Neuronal stem cell (in vitro differentiated cells): ENCODE measurements around the gene COL19A1.
A peak's percentile ranks its signal among the peaks of the same experiment; 100 is the strongest.

Source experiments
- DNase-seq: peaks from one replicate; pipeline ENCODE4 v3.0.0-alpha.2; 2013; ENCODE audit warnings: low spot score
- H2AFZ ChIP-seq: one replicate; pipeline ENCODE4 v1.6.1; 2013; ENCODE audit warnings: mild to moderate bottlenecking, low read length, inconsistent platforms
- H2AK5ac ChIP-seq: 2 replicates; pipeline ENCODE4 v1.6.1; 2013; ENCODE audit warnings: low read depth, mild to moderate bottlenecking, inconsistent platforms, low read length, moderate library complexity, mixed read lengths
- H2BK120ac ChIP-seq: 2 replicates; pipeline ENCODE4 v1.6.1; 2013; ENCODE audit warnings: low read depth, mild to moderate bottlenecking, inconsistent platforms, low read length, moderate library complexity, mixed read lengths
- H2BK12ac ChIP-seq: one replicate; pipeline ENCODE4 v1.6.1; 2013; ENCODE audit warnings: low read length, inconsistent platforms
- H2BK15ac ChIP-seq: 2 replicates; pipeline ENCODE4 v1.6.1; 2013; ENCODE audit warnings: mild to moderate bottlenecking, low read length, inconsistent platforms, mixed read lengths
- H2BK5ac ChIP-seq: one replicate; pipeline ENCODE4 v1.6.1; 2013; ENCODE audit warnings: inconsistent platforms, mild to moderate bottlenecking, low read length, moderate library complexity
- H3K14ac ChIP-seq: one replicate; pipeline ENCODE4 v1.6.1; 2013; ENCODE audit warnings: low read length, inconsistent platforms
- H3K18ac ChIP-seq: 2 replicates; pipeline ENCODE4 v1.6.1; 2013; ENCODE audit warnings: low read length, inconsistent platforms
- H3K23ac ChIP-seq: 2 replicates; pipeline ENCODE4 v1.6.1; 2013; ENCODE audit warnings: low read depth, mild to moderate bottlenecking, mixed read lengths, low read length, inconsistent platforms; ENCODE audit not compliant: poor library complexity
- H3K27ac ChIP-seq: replicated peaks from 3 replicates; pipeline ENCODE4 v1.5.1; 2013; ENCODE audit warnings: low read length, inconsistent platforms
- H3K27me3 ChIP-seq, 3 experiments: 2 replicates each; pipeline ENCODE4 v1.6.1; 2013; ENCODE audit warnings: low read length in 3 of 3, mild to moderate bottlenecking in 2 of 3, inconsistent platforms in 1 of 3, low read depth in 1 of 3, mixed read lengths in 1 of 3, moderate library complexity in 1 of 3; ENCODE audit not compliant: control insufficient read depth in 3 of 3, insufficient read depth in 3 of 3
- H3K36me3 ChIP-seq, 2 donors: replicated peaks in 1 of 2; 2 replicates each; pipeline ENCODE4 v1.6.1; 2013; ENCODE audit warnings: low read length in 2 of 2; ENCODE audit not compliant: control insufficient read depth in 2 of 2, insufficient read depth in 2 of 2
- H3K4ac ChIP-seq: 2 replicates; pipeline ENCODE4 v1.6.1; 2013; ENCODE audit warnings: inconsistent platforms, mild to moderate bottlenecking, low read length, moderate library complexity
- H3K4me1 ChIP-seq, 2 donors: 1 replicate in 1 of 2; 2 replicates in 1 of 2; pipeline ENCODE4 v1.6.1; 2013; ENCODE audit warnings: low read length in 2 of 2, low read depth in 1 of 2; ENCODE audit not compliant: control insufficient read depth in 2 of 2, insufficient read depth in 1 of 2
- H3K4me2 ChIP-seq: one replicate; pipeline ENCODE4 v1.6.1; 2013; ENCODE audit warnings: mild to moderate bottlenecking, low read length, inconsistent platforms; ENCODE audit not compliant: insufficient read depth, poor library complexity, severe bottlenecking
- H3K4me3 ChIP-seq, 2 donors: 2 replicates each; pipeline ENCODE4 v1.5.1; 2013; ENCODE audit warnings: low read length in 2 of 2, mild to moderate bottlenecking in 2 of 2, inconsistent platforms in 1 of 2, moderate library complexity in 1 of 2
- H3K79me1 ChIP-seq: one replicate; pipeline ENCODE4 v1.6.1; 2013; ENCODE audit warnings: low read depth, mild to moderate bottlenecking, inconsistent platforms, low read length, moderate library complexity
- H3K9ac ChIP-seq: one replicate; pipeline ENCODE4 v1.6.1; 2013; ENCODE audit warnings: mild to moderate bottlenecking, low read depth, low read length, inconsistent platforms; ENCODE audit not compliant: poor library complexity
- H3K9me3 ChIP-seq, 2 donors: replicated peaks in 1 of 2; 2 replicates each; pipeline versions ENCODE3 to v1.6.1; 2013; ENCODE audit warnings: low read length in 2 of 2, mild to moderate bottlenecking in 2 of 2, inconsistent platforms in 1 of 2, low read depth in 1 of 2, mixed read lengths in 1 of 2, moderate library complexity in 1 of 2; ENCODE audit not compliant: control insufficient read depth in 2 of 2, insufficient read depth in 1 of 2
- H4K8ac ChIP-seq: one replicate; pipeline ENCODE4 v1.6.1; 2013; ENCODE audit warnings: low read depth, mild to moderate bottlenecking, inconsistent platforms, low read length, moderate library complexity
- H4K91ac ChIP-seq: one replicate; pipeline ENCODE4 v1.6.1; 2013; ENCODE audit warnings: low read length, low read depth, mild to moderate bottlenecking, inconsistent platforms; ENCODE audit not compliant: poor library complexity
- WGBS, 2 donors: extraction: QIAGEN DNeasy Blood & Tissue Kit; methylation state at CpG; one replicate each; pipeline ENCODE4 v1.1.7; 2013; ENCODE audit warnings: missing lambda C conversion rate in 2 of 2, mixed read lengths in 1 of 2; ENCODE audit not compliant: insufficient read length in 2 of 2, insufficient replicate concordance in 1 of 2; ENCODE audit errors: extremely low coverage in 2 of 2; 5-methylcytosine and 5-hydroxymethylcytosine counted together

The COL19A1 gene

DNA sequence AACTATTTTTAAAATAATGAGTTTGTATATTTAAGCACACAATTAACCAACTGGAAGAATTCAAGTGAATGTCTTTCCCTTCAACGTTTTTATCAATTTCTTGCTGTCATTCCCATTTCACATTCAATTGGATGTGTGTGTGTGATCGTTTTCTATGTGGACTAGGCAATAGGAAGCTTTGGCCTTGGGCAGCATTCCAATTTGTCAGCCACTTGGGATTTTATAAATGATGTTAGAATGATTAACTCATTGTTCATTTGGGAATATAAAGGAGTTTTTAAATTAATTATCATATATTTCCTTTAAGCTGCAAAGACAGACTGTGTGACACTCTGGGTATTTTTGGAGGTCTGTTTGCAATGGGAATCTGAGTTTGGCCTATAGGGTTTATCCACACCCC, 274.1 kb downstream of the COL19A1 start:
- no peak overlapping the region for H3K9ac ChIP-seq
- H3K27ac ChIP-seq, result no peak overlapping the region
- no CpG with 5 or more reads among the region's 2 CpGs for WGBS, 2 donors
- H2AFZ ChIP-seq, result no peak overlapping the region
- no peak overlapping the region for H3K18ac ChIP-seq
- H2AK5ac ChIP-seq, result no peak overlapping the region
- no peak overlapping the region for H3K4me3 ChIP-seq
- no peak overlapping the region for H2BK12ac ChIP-seq
- H4K8ac ChIP-seq, result no peak overlapping the region
- no peak overlapping the region for H3K4ac ChIP-seq
- no peak overlapping the region for H2BK120ac ChIP-seq
- H2BK15ac ChIP-seq, result no peak overlapping the region
- H3K23ac ChIP-seq, result no peak overlapping the region
- no peak overlapping the region for H4K91ac ChIP-seq
- no peaks in the 10 kb centered on the region for H3K36me3 ChIP-seq
- H3K14ac ChIP-seq, result no peak overlapping the region
- DNase-seq, result no peak
- H3K4me1 ChIP-seq, result peaks cover 0 to 16% of the 10 kb centered on the region in 2 donors
- H2BK5ac ChIP-seq, result no peak overlapping the region
- no peaks in the 10 kb centered on the region for H3K9me3 ChIP-seq
- no peak overlapping the region for H3K4me2 ChIP-seq
- no peaks in the 10 kb centered on the region for H3K27me3 ChIP-seq
- no peaks in the 10 kb centered on the region for H3K79me1 ChIP-seq

DNA sequence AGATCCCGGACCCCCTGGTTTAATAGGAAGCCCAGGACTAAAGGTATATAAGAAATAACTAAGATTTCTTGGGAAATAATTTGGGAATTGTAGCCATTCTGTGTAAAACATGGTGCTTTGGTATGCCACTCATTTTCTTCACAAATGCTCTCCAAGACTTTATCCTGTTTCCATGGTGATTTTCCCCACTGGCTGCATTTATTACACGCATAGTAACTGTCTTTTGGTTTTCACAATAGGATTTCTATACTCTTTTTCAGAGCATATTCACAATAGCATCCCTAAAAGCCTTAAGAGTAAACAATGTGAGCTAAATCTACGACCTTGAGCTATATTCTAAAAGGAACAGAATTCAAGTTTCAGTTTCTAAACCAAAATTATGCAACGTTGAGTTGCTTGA, 275.7 kb downstream of the COL19A1 start:
- no peak overlapping the region for H2BK12ac ChIP-seq
- H3K36me3 ChIP-seq, result no peaks in the 10 kb centered on the region
- no peak for DNase-seq
- H2AFZ ChIP-seq, result peak overlapping the region; percentile 6
- no peak overlapping the region for H2BK15ac ChIP-seq
- H4K8ac ChIP-seq, result no peak overlapping the region
- H3K14ac ChIP-seq, result no peak overlapping the region
- H3K4ac ChIP-seq, result no peak overlapping the region
- H2BK5ac ChIP-seq, result no peak overlapping the region
- no peak overlapping the region for H3K9ac ChIP-seq
- no CpG with 5 or more reads among the region's 4 CpGs for WGBS, 2 donors
- H3K79me1 ChIP-seq, result no peaks in the 10 kb centered on the region
- H2AK5ac ChIP-seq, result no peak overlapping the region
- H3K9me3 ChIP-seq, result no peaks in the 10 kb centered on the region
- H2BK120ac ChIP-seq, result no peak overlapping the region
- peaks cover 0 to 16% of the 10 kb centered on the region in 2 donors for H3K4me1 ChIP-seq
- no peak overlapping the region for H3K4me3 ChIP-seq
- no peak overlapping the region for H3K4me2 ChIP-seq
- no peak overlapping the region for H4K91ac ChIP-seq
- no peak overlapping the region for H3K23ac ChIP-seq
- H3K27ac ChIP-seq, result no peak overlapping the region
- H3K18ac ChIP-seq, result no peak overlapping the region
- H3K27me3 ChIP-seq, result no peaks in the 10 kb centered on the region

DNA sequence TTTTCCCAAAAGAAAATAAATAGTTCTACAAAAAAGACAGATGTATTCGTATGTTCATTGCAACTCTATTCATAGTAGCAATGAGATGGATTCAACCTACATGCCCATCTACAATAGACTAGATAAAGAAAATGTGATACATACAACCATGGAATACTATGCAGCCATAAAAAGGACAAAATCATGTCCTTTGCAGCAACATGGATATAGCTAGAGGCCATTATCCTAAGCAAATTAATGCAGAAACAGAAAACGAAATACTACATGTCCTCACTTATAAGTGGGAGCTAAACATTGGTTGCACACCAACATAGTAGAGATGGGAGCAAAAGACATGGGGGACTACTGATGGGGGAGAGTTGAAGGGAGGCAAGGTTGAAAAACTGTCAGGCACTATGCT, 278.8 kb downstream of the COL19A1 start:
- no peaks in the 10 kb centered on the region for H3K79me1 ChIP-seq
- no peak overlapping the region for H2BK15ac ChIP-seq
- no peak overlapping the region for H3K27ac ChIP-seq
- no peak overlapping the region for H3K4ac ChIP-seq
- no CpG with 5 or more reads among the region's 2 CpGs for WGBS, 2 donors
- H3K36me3 ChIP-seq, result no peaks in the 10 kb centered on the region
- H3K18ac ChIP-seq, result no peak overlapping the region
- no peak overlapping the region for H3K4me2 ChIP-seq
- H4K91ac ChIP-seq, result no peak overlapping the region
- H2BK5ac ChIP-seq, result no peak overlapping the region
- no peak overlapping the region for H3K4me3 ChIP-seq
- no peak overlapping the region for H3K14ac ChIP-seq
- DNase-seq, result no peak
- peaks cover 0 to 16% of the 10 kb centered on the region in 2 donors for H3K4me1 ChIP-seq
- H3K27me3 ChIP-seq, result no peaks in the 10 kb centered on the region
- no peak overlapping the region for H2BK12ac ChIP-seq
- no peaks in the 10 kb centered on the region for H3K9me3 ChIP-seq
- no peak overlapping the region for H4K8ac ChIP-seq
- H2AFZ ChIP-seq, result no peak overlapping the region
- no peak overlapping the region for H3K23ac ChIP-seq
- no peak overlapping the region for H2AK5ac ChIP-seq
- no peak overlapping the region for H2BK120ac ChIP-seq
- no peak overlapping the region for H3K9ac ChIP-seq

DNA sequence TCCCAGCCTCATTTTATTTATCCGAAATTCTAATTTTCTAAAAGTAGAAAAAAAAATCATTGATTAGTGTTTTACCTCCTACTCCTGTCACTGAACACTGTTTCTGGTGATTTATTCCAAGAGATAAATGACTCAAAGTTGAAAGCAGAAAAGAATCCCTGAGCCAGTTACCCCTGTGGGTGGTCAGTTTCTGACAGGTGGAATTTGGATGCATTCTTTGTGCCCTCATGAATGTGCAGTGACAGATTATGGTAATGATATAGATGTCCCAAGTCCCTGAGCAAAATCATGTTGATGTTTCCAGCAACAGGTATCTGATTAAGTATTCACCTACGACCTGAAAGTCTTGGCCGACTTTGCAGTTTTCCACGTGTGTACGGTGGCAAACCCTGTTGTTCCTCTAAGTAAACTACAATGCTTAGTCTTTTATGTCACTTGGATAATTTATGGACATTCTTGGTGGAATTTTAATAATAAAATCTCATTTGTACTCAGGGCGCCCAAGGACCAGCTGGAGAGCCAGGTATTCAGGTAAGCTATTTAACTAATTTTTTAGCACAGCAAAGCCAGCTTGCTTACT, 282.9 kb downstream of the COL19A1 start:
- Histone ChIP-seq H2BK15ac (no peak overlapping the region), H3K27me3 (no peaks in the 10 kb centered on the region), H3K4me2 (no peak overlapping the region), H3K36me3 (no peaks in the 10 kb centered on the region), H3K9ac (no peak overlapping the region), H3K4me3 (no peak overlapping the region), H3K14ac (no peak overlapping the region), H2BK120ac (no peak overlapping the region), H3K18ac (no peak overlapping the region), H3K23ac (no peak overlapping the region), H3K4ac (no peak overlapping the region), H4K91ac (no peak overlapping the region), H3K4me1 (no peaks in the 10 kb centered on the region), H2AFZ (no peak overlapping the region), H2BK12ac (no peak overlapping the region), H4K8ac (no peak overlapping the region), H2AK5ac (no peak overlapping the region), H3K9me3 (no peaks in the 10 kb centered on the region), H3K79me1 (no peaks in the 10 kb centered on the region), H2BK5ac (no peak overlapping the region), H3K27ac (no peak overlapping the region)
- DNase-seq, result no peak
- no CpG with 5 or more reads among the region's 6 CpGs for WGBS, 2 donors
